ENCODE data around the gene LRRC36. TPM values are rescaled to one million over a fixed set of nuclear protein-coding genes. Genes with fewer than 3 reads are reported as not detected.

LRRC36 gene
- polyA plus RNA-seq, 3 donors: 0.65 to 3.2 (median 1.8) TPM

- Mint-ChIP-seq H3K36me3 (no peaks in the 10 kb centered on the region), H3K4me1 (peaks cover 13% of the 10 kb centered on the region), H3K9me3 (no peaks in the 10 kb centered on the region), H3K27me3 (ENCODE audit: low read depth in 3 of 3) (peaks cover 8 to 32% (median 31%) of the 10 kb centered on the region in 3 donors), H3K4me3 (peak within 1 kb of the TSS; percentile 68 to 83), H3K27ac (peak within 1 kb of the TSS in 1 of 7 donors; percentile 50)
- Histone ChIP-seq H3K79me2 (ENCODE audit: insufficient read depth, low read length) (no peaks in the 10 kb centered on the region), H3K4me2 (replicated peaks; ENCODE audit: extremely low read depth, low read length, poor library complexity, severe bottlenecking) (peak within 1 kb of the TSS; percentile 96), H3K27ac (ENCODE audit: low read depth in 1 of 2, low read length in 2 of 2) (no peak within 1 kb of the TSS), H3K9ac (ENCODE audit: insufficient read depth, low read length, poor library complexity, severe bottlenecking) (peak within 1 kb of the TSS; percentile 70), H3K4me1 (ENCODE audit: control insufficient read depth in 1 of 2, insufficient read depth in 2 of 2, low read length in 2 of 2) (peaks cover 10 to 13% of the 10 kb centered on the region in 2 donors), H3K4me3 (replicated peaks in 1 of 3; ENCODE audit: low read depth in 2 of 3, low read length in 3 of 3) (peak within 1 kb of the TSS; percentile 40 to 80 (median 70)), H2AFZ (ENCODE audit: insufficient read depth, low read depth, low read length, poor library complexity, severe bottlenecking) (peak within 1 kb of the TSS; percentile 98), H3K27me3 (ENCODE audit: control insufficient read depth in 2 of 2, insufficient read depth in 2 of 2, low read length in 2 of 2) (peaks cover 0 to 11% of the 10 kb centered on the region in 2 donors), H4K20me1 (ENCODE audit: insufficient read depth, low read length) (no peaks in the 10 kb centered on the region), H3K9me3 (replicated peaks in 1 of 2; ENCODE audit: control insufficient read depth in 1 of 2, insufficient read depth in 1 of 2, low read length in 2 of 2) (no peaks in the 10 kb centered on the region), H3K36me3 (replicated peaks in 1 of 2; ENCODE audit: control insufficient read depth in 1 of 2, insufficient read depth in 2 of 2, low read length in 2 of 2) (no peaks in the 10 kb centered on the region)
- peak; percentile 63 for TF ChIP-seq CTCF (IDR thresholded peaks at IDR 0.05)
- intact Hi-C loops (cut with micrococcal nuclease): no loop called here
- peak; percentile 33 to 60 (median 54) for DNase-seq
- WGBS (ENCODE audit: insufficient coverage): 1% methylated on average over 72 of the region's 73 CpGs
Observed at GRCh38 chr16:67415872-67416793, 89.5 kb downstream of the LRRC36 start, which contains the start of gene ZDHHC1. ZDHHC1 (minus strand) TSS chr16:67416477; CDS start chr16:67407775, 8,702 bp downstream.

GRCh38 chr16:67417333-67418061 lies 90.9 kb downstream of the LRRC36 start:
- no peaks in the 10 kb centered on the region for H3K36me3 Mint-ChIP-seq
- no peak overlapping the region for H3K4me2 ChIP-seq (replicated peaks; ENCODE audit: extremely low read depth, low read length, poor library complexity, severe bottlenecking)
- no peaks in the 10 kb centered on the region for H3K9me3 Mint-ChIP-seq
- peaks cover 8 to 31% (median 29%) of the 10 kb centered on the region in 3 donors for H3K27me3 Mint-ChIP-seq (ENCODE audit: low read depth in 3 of 3)
- no peaks in the 10 kb centered on the region for H3K36me3 ChIP-seq (replicated peaks in 1 of 2; ENCODE audit: control insufficient read depth in 1 of 2, insufficient read depth in 2 of 2, low read length in 2 of 2)
- no peak overlapping the region for H3K9ac ChIP-seq (ENCODE audit: insufficient read depth, low read length, poor library complexity, severe bottlenecking)
- no peak overlapping the region for H3K27ac Mint-ChIP-seq
- H4K20me1 ChIP-seq (ENCODE audit: insufficient read depth, low read length): no peaks in the 10 kb centered on the region
- peaks cover 11% of the 10 kb centered on the region for H3K4me1 Mint-ChIP-seq
- no peaks in the 10 kb centered on the region for H3K79me2 ChIP-seq (ENCODE audit: insufficient read depth, low read length)
- intact Hi-C loops (cut with micrococcal nuclease): no loop called here
- no peak overlapping the region for H3K4me3 Mint-ChIP-seq
- no peak overlapping the region for H2AFZ ChIP-seq (ENCODE audit: insufficient read depth, low read depth, low read length, poor library complexity, severe bottlenecking)
- H3K9me3 ChIP-seq (replicated peaks in 1 of 2; ENCODE audit: control insufficient read depth in 1 of 2, insufficient read depth in 1 of 2, low read length in 2 of 2): no peaks in the 10 kb centered on the region
- H3K4me3 ChIP-seq (replicated peaks in 1 of 3; ENCODE audit: low read depth in 2 of 3, low read length in 3 of 3): no peak overlapping the region
- no peak for TF ChIP-seq CTCF (IDR thresholded peaks at IDR 0.05)
- H3K27me3 ChIP-seq (ENCODE audit: control insufficient read depth in 2 of 2, insufficient read depth in 2 of 2, low read length in 2 of 2): peaks cover 0 to 11% of the 10 kb centered on the region in 2 donors
- peaks cover 10 to 13% of the 10 kb centered on the region in 2 donors for H3K4me1 ChIP-seq (ENCODE audit: control insufficient read depth in 1 of 2, insufficient read depth in 2 of 2, low read length in 2 of 2)
- no peak overlapping the region for H3K27ac ChIP-seq (ENCODE audit: low read depth in 1 of 2, low read length in 2 of 2)
- WGBS (ENCODE audit: insufficient coverage): 100% methylated on average over 1 of the region's 2 CpGs
- DNase-seq: no peak
